Amygdala (tissue), 56 donors: ENCODE results near the gene THY1.
A peak's percentile ranks its signal among the peaks of the same experiment; 100 is the strongest.
"Not testable (repeated sequence)": the region's sequence is repeated elsewhere in the genome, so short reads cannot be mapped to it uniquely, and the experiment has no call there.

Source experiments
- DNase-seq, 56 donors: peaks; one replicate each; lab custom pipeline; 2025; lab: John Stamatoyannopoulos, UW

THY1 gene

DNA sequence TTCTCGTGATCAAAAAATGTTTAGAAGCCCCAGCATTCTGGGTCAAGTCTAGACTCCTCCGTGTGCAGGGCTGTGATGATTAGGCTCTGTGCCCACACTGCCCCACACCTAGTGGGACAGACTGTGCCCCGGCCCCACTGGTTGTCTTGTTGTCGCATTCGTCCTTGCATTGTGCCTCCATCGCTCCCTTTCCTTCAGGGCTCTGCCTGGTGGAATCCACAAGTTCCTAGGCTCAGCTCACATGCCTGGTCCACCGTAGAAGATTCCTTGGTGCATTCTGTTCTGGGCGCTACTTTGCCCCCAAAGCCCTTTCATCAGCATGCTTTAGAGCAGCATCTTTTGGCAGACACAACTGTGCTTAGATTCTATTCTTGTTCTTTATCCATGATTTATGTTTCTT lies 23.5 kb upstream of the THY1 start:
- DNase-seq, result no peak

DNA sequence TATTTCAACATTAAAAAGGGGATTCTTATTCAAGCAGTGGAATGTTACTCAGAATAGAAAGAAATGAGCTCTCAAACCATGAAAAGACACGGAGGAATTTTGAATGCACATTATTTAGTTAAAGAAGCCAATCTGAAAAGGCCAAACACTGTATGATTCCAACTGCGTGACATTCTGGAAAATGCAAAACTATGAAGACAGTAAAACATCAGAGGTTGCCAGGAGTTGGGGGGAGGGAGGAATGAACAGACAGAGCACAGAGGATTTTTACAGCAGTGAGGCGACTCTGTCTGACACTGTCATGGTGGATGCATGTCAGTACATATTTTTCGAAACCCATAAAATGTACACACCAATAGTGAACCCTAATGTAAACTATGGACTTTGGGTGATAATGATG lies 22.9 kb upstream of the THY1 start:
- no peak for DNase-seq

DNA sequence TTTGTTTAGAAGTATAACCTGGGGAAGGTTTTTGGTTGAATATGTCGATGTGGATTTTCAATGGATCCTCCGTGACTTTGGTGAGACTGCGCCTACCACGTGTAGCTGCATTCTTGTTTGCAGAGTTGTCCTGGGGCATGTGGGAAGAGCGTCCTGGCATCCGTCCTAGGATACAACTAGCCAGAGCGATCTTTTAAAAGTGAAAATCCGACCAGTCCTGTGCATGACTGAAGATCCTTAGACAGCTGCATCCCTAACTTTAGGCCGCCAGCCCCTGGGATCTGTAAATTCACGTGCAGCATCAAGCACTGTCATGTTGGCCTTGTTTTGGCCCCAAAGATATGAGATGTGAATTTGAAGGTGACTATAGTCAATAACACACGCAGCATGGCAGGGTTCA lies 22.4 kb upstream of the THY1 start:
- no peak for DNase-seq

GRCh38 chr11:119441898-119442243 lies 18.9 kb upstream of the THY1 start:
- DNase-seq, result no peak

GRCh38 chr11:119438599-119438998 lies 15.6 kb upstream of the THY1 start:
- no peak for DNase-seq

DNA sequence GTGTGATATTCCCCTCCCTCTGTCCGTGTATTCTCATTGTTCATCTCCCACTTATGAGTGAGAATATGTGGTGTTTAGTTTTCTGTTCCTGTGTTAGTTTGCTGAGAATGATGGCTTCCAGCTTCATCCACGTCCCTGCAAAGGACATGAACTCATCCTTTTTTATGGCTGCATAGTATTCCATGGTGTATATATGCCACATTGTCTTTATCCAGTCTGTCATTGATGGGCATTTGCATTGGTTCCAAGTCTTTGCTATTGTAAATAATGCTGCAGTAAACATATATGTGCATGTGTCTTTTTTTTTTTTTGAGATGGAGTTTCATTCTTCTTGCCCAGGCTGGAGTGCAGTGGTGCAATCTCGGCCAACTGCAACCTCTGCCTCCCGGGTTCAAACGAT lies 14.5 kb upstream of the THY1 start:
- DNase-seq, result not testable (repeated sequence)

- no peak for DNase-seq
Measured at GRCh38 chr11:119436711-119437110, 13.7 kb upstream of the THY1 start.

DNA sequence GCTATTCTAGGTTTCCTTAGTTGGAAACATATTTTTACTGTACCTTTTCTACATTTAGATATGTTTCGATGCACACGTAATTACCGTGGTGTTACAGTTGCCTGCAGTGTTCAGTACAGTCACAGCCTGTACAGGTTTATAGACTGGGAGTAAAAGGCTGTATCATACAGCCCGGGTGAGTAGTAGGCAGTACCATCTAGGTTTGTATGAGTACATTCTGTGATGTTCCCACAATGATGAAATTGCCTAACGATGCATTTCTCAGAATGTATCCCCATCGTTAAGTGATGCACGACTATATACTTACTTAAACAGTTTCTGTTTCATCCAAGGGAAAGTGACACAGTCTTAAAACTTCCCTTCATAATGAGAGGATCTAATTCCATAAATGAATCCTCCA lies 13.1 kb upstream of the THY1 start:
- DNase-seq, result no peak

DNA sequence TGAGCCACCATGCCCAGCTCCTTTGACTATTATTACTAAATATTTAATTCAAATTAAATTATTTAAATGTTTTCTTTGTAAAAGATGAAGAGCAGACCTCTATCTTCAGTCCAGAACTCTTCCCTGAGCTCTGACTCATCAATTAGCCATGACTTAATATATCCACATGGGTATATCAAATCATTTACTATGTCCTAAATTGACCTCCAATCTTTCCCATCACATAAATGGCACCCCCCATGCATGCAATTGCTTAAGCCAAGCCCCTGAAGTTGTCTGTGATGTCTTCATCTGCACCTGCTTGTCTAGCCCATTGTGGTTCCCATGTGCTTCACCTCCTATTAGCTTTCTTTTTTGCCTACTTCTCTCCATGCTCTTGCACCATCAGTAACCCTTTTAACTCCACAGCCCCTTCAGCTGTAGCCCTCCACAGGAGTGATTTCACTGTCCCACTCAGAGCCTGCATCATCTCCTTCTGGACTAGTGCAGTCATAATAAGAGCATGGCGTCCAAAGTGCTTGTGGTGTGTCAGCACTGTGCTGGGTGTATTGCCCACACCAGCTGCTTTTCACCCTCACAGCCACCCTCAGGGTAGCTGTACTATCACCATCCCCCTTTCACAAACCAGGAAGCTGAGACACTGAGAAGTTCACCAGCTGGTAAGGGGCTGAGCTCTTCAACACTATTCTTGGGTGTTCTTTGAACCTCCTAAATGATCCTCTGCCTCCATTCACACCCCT lies 11.8 kb upstream of the THY1 start:
- DNase-seq, result no peak

- no peak for DNase-seq
Measured at GRCh38 chr11:119433358-119433725, 10.4 kb upstream of the THY1 start.

GRCh38 chr11:119432484-119433357 lies 9.7 kb upstream of the THY1 start:
- DNase-seq, result peak in 2 of 56 donors; percentile 12 to 17

DNA sequence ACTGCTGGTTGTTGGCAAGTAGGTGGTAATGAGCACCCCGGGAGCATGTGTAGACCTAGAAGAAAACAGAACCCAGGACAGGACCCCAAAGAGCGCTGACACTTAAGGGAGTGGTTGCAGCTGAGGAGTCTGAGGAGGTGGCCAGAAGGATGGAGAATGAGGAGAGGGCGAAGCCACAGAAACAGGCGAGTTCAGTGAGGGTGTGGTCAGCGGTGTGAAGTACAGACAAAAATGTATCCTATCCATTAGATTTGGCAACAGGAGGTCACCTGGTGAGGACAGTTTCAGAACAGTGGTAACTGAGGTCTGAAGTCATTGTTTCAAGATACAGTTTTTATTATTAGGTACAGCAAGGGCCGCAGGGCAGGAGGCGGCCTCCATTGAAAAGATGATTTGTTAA lies 8.6 kb upstream of the THY1 start:
- no peak for DNase-seq

- DNase-seq, result no peak
Measured at GRCh38 chr11:119427279-119427678, 4.3 kb upstream of the THY1 start.

GRCh38 chr11:119426142-119426541 lies 3.2 kb upstream of the THY1 start:
- no peak for DNase-seq

- DNase-seq, result no peak
Measured at GRCh38 chr11:119424775-119425174, 1.8 kb upstream of the THY1 start.

GRCh38 chr11:119424276-119424675 lies 1.3 kb upstream of the THY1 start:
- DNase-seq, result no peak

DNA sequence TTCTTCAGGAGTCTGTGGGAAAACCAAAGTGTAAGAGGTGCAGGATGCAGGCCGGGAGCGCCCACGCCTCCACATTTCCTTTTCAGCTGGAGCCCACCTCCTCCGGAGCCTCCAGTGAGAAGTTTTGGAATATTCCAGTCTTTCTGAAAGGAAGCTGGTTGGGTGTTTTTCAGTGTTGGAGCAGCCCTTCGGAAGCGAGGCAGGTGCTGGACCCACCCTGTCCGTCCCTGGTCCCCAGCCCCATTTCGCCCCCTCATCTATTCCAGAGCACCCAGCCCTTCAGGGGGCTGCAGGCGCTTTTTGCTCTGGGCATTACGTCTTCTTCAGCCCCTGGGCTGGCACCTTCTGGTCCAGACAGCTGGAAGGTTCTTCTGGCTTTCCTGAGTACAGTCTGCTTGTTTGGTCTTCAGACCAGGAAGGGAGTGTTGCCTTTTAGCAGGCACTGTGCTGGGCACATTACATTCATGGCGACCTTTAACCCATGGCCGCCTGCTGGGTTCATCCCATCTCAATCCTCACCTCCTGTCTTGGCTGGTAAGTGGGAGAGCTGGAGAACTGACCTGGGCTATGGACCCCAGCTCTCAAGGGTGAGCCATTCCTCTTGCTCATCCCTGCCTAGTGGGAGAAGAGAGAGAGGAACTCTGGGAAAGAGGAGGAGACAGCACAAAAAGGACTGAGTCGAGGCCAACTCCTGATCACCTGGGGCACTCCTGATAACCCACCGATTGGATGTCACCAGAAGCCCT lies 710 bp upstream of the THY1 start:
- DNase-seq, result peak in 1 of 56 donors; percentile 64

DNA sequence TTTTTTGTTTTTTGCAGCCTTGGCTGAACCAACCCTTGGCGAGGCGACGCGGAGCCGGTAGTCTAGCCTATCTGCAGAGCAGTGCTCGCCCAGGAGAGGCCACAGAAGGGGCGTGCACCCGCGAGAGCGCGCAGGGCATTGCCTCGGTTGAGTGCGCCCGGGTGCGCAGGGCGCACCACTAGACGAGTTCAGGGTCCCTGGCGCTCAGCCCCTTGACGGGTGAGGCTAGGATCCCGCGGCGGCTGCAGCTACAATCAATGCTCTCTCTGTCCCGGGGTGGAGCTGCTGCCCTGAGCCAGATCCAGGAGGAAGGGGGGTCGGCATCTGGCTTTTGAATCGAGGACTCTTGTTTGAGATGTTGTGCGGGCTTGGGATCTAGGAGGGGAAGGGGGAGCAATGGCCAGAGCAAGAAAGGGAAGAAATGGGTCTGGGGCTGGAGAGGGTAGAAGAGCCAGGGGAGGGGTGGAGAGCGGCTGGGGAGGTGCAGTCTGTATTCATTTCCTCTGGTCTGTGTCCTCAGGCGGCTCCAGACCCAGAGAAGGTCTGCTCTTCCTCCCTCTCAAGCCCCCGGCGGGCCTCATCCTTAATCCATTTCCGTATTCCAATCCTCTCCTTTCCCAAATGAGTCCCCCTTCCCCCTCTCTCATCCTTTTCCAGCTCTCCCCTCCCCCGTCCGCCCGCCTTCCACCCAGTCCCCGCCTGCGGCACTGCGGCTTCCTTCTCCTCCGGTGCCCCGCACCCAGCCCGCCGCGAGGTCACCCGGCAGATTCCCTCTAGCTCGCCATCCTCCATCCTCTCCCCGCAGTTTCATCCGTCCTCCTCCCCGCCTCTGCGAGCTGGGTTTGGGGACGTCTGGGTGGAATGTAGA lies 797 bp downstream of the THY1 start:
- DNase-seq, result peak in 25 of 56 donors; percentile 33 to 75 (median 51)

DNA sequence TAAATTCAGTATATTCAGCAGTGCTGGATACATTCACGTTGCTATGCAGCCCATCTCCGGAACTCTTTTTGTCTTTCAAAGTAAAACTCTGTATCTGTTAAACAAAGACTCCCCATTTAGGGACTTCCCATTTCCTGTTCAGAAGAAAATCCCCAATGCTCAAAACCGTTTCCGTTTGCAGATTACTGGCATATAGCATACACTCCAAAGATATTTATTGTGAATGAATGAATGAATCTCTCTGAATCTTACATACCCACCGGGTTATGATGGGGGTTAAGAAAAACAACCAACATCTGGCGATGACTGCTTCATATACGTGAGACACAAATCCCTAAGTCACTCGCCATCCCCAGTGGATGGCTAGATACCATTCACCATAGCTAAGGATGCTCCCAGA lies 1.6 kb downstream of the THY1 start:
- DNase-seq, result no peak

GRCh38 chr11:119420631-119421030 lies 2.3 kb downstream of the THY1 start:
- DNase-seq, result no peak
